ENCODE measurements around the gene TREML1.

The TREML1 gene

DNA sequence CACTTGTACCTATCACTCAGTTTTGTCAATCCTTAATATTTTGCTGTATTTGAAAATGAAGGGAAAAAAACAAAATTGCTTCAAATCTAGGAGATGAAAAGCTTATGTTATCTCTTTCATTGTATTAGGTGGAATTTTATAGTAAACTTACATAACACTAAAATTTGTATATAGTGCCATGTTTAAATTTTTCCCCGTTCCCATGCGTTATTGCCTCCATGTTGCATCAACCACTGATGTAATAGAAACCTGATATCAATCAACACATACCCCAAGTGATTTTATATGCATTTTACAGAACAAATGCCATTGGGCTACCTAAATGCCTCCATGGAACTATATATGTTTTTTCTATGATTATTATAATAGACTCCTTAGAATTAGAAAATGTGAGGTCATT lies 23.5 kb upstream of the TREML1 start:
- DNase-seq (ENCODE audit: low read depth in 2 of 2) = no peak

DNA sequence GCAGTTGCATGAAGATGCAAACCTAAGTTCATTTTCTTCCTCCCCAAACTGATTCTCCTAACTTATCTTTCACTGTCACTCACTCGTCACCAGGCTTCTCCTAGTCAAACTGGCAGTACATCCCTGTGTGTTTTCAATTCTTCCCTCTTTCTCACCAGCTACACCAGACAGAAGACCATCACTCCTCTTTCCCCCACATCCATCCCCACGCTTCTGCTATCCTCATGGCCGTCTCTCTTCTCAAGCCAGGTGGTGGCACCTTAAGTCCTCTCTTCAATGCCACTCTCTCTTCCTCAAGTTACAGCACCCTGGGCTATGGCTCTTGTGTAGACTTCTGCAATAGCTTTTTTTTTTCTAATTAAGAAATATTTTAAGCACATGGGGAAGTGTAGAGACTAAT lies 23.1 kb upstream of the TREML1 start:
- no peak for DNase-seq (ENCODE audit: low read depth in 2 of 2)

DNA sequence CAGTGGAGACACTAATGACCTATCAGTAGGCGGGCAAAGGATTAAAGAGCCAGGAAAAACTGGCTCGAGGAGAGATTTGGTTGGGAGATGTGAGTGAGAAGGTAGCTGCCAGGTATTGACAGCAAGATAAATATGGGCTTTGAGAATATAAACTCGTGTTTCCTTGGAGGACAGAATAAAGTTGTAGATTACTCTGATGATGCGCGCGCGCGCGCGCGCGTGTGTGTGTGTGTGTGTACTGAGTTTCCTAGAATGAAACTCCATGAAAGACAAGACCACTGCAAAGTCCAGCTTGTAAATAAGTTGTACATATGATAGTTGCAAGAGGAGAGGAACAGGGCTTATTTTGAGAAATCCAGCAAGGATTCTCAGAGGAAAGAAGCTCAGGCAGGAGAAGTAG lies 22.0 kb upstream of the TREML1 start:
- DNase-seq (ENCODE audit: low read depth in 2 of 2) = no peak

DNA sequence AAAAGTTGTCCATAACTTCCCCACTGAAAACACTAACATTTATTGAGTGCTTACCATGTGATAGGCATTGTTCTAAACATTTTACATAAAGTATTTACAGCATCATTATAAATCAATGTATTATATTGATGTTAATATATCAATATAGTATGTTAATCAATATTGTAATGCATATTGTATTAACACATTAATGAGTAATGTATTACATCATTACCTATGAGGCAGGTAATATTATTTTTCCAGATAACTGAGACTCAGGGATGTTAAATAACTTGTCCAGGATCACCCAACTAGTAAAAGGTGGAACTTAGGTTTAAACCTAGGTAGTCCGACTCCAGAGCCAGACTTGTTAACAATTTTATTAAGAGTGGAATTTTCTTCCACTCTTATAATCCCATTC lies 20.9 kb upstream of the TREML1 start:
- DNase-seq (ENCODE audit: low read depth in 2 of 2) = no peak

DNA sequence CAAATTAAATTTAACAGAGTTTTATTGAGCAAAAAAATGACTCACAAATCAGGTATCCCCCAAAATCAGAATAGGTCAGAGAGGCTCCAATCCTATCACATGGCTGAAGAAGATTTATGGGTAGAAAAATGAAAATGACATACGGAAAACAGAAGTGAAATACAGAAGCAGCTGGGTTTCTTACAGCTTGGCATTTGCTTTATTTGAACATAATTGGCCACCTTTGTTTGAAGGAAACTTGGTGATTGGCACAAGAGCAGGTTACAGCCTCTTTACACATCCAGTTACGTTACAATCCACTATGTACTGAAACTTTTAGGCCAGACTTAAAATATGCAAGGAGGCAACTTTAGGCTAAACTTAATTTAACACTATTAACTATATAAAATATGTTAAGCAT lies 20.5 kb upstream of the TREML1 start:
- no peak for DNase-seq (ENCODE audit: low read depth in 2 of 2)

DNA sequence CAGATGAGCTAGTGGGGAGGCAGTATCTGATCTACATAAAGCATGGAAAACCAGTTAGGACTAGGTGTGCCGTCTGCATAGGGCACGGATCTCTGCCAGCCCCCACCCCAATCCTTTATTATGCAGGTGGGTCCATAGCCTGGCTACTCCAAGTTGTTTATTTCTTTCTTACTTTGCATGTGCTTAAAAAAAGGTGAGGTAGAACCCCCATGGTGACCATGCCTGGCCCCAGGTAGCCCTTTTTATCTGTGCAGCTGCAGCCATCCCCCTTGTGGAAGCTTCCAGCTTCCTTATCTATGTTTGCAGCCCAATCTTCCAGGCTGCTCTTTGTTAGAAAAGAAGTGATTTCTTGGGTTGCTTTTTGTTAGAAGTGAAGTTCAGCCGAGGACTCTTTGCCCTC lies 17.8 kb upstream of the TREML1 start:
- DNase-seq (ENCODE audit: low read depth in 2 of 2) = no peak

DNA sequence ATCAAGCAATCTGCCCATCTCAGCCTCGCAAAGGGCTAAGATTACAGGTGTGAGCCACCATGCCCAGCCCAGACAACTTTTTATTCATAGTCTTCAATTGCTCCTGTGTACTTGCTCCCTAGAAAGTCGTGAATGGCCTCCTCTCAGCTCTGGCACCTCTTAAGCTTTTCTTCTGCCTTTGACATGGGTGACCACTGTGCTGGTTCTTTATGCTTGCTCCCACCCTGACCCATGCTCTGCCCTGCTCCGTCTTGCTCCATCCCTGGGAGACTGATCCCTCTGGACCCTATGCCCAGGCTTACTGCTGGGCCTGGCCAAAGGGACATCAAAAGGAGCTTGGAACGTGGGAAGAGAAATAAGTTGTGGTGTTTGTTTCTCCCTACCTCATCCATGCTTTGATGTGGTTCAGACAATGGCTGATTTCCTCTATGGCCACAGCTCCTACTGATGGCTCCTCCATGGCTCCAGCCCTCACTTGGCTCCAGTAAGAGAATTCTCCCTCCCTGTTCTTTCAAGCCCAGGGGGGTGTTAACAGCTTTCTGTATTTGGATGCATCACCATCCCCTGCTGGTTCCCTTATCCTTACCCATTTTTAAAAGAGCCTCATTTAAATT lies 16.5 kb upstream of the TREML1 start:
- no peak for DNase-seq (ENCODE audit: low read depth in 2 of 2)

DNA sequence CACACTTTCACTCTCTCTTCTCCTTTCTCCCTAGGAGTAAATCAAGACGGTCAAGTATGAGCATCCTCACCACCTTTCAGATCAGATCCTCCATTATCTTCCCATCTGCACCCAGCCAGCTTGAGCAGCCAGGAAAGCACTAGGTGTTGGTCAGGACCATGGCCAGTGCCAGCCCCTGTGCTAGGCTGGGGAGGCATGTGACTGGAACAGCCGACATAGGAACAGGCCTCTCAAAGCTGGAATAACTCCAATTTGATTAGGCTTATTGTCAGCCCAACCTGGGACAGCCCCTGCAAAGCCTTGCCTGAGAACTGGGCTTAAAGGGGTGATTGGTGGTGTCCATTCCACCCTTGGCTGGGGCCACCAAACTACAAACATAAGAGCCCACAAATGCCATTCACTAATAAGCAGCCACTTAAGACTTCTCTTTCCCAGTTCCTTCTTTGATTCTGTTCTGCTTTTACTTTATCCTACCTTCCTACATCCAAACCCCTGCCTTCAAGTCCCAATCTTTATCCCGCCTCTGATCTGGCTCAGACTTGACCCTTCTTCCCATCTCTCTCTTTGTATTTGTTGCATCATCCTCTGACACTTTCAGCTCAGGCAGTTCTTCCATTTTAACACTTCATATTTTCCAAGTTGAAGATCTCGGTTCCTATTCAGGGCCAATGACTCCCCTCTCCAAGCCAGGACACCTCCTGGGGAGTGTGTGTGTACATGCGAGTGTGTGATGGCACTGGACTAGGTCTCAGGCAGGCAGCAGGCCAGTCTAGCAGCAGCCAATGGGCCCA lies 13.2 kb upstream of the TREML1 start:
- no peak for DNase-seq (ENCODE audit: low read depth in 2 of 2)

DNA sequence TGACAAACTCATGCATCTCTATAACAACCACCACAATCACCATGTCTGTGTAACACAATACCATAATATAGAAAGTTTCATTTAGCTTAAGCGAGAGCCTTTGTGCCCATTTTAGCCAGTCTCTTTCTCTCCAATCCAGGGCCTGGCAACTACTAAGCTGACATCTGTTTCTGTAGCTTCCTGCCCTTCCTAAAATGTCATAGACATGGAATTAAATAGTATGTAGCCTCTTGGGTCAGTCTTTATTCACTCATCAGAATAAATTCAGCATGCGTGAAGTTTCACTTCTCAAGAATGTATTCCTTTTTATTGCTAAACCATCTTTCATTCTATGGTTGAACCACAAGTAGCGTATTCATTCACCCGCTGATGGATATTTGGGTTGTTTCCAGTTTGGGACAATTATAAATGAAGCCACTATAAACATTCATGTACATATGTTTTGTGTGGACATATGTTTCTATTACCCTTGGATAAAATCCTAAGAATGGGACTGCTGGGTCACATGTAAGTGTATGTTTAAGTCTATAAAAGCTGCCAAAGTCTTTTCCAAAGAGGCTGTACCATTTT lies 10.5 kb upstream of the TREML1 start:
- no peak for DNase-seq (ENCODE audit: low read depth in 2 of 2)

DNA sequence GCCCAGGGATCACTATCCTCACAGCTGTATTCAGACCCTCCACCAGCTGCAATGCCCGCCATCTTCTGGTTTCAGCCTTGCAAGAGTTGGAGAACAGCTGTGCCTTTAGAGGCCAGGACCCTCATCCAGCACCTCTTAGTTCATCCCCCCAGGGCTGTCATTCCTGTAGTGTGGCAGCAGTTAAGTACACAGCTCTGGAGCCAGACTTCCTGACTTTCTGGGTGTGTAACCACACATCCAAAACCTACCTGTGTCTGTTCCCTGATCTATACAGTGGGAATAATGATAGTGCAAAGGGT lies 9.2 kb upstream of the TREML1 start:
- no peak for DNase-seq (ENCODE audit: low read depth in 2 of 2)

DNA sequence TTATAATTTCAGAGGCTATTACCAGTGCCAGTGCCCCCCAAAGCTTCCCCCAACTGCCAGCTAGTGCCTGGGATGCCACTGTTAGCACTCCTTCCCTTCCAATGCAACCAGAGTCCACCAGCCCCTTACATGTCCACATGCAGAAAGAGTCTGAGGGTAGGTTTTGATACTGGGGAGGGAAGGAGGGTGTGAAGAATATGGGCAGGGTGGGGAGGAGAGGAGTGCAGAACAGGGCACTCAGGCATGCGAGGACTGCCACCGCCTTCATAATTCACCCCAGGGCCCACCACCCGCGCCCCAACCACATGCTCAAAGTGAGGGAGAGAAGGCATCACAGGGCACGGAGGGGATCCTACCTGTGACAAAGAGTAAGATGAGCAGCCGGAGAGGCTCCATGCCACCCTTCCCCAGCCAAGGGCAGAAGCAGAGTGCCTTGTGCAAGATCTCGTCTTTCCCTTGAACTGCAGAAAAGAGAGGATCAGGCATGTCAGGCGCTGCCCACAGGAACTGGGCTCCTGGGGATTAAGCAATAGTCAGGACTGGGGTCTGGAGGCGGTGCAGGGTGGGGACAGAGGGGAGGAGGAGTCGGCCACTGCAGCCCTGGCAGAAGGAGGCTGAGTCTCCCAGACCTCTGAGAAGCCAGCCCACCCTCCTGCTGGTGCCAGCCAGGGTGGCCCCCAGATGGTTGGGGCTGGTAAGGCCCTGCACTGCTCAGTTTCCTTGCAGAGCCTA lies 8.7 kb upstream of the TREML1 start, which contains the start of gene TREM2:
Gene TREM2, minus strand, starts transcription at position 430 of the 732 bp plus-strand sequence. Its CDS starts 34 bp downstream, at position 396.
- DNase-seq (ENCODE audit: low read depth in 2 of 2) = no peak

DNA sequence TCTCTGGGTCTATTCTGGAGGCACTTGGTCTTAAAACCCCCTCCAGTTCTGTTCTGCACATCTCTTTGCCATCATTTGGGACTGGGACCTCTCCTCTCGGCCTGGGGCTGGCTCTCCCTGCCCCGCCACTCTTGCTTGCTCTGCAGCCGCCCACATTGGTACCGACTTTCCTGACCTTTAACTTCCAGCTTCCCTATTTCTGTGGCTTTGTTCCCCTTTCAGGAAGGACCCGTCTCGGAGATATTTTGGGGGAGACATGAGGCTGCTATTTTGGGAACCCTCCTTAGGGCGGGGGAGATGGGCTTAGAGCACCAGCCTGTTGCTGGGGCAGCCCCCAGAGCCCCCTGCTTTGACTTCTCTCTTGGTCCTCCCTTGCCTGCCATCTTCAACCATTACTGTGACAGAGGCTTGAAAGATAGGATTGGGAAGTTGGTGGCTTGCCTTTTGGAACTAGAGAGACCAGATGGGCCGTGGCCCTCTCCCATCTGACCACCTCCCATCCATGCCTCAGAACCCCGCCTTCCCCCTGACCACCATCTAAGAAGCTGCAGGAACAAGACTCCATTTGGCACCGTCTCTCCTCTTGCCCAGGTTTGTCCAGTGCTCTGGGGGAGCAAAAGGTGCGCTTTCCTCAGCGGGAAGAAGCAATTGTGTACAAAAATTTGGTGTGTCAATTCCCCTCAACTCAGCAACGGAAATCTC lies 7.9 kb upstream of the TREML1 start:
- DNase-seq (ENCODE audit: low read depth in 2 of 2) = no peak

DNA sequence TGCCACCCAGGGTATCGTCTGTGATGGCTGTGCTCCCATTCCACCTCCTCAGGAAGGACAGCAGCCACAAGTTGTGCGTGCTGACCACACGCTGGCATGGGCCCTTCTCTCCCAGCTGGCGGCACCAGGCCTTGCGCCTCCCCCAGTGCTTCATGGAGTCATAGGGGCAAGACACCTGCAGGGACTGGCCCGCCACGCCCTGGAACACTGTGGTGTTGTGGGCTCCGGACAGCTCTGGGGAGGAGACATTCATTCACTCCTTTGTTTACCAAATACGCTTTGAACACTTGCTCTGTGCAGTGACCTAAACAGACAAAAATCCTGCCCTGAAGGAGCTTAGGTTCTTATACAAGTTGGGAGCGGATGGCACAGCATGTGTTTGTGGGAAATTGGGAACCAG lies 7.2 kb upstream of the TREML1 start:
- DNase-seq (ENCODE audit: low read depth in 2 of 2) = no peak

DNA sequence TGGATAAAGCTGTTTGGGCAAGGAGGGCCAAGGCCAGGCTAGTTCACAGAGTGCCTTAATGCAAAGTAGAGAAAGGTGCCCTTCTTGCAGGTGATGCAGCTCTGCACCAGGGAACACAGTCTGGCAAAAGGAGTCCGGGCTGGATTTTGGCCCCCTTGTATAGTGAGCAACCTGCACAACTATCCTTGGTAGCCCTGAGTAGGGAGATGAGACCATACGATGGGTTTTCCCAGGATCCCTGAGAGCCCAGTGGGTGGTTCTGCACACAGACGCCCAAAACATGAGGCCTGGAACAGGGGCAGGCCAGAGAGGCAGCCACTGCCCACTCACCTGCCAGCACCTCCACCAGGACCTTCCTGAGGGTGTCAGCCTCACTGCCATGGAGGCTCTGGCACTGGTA lies 6.8 kb upstream of the TREML1 start:
- no peak for DNase-seq (ENCODE audit: low read depth in 2 of 2)

DNA sequence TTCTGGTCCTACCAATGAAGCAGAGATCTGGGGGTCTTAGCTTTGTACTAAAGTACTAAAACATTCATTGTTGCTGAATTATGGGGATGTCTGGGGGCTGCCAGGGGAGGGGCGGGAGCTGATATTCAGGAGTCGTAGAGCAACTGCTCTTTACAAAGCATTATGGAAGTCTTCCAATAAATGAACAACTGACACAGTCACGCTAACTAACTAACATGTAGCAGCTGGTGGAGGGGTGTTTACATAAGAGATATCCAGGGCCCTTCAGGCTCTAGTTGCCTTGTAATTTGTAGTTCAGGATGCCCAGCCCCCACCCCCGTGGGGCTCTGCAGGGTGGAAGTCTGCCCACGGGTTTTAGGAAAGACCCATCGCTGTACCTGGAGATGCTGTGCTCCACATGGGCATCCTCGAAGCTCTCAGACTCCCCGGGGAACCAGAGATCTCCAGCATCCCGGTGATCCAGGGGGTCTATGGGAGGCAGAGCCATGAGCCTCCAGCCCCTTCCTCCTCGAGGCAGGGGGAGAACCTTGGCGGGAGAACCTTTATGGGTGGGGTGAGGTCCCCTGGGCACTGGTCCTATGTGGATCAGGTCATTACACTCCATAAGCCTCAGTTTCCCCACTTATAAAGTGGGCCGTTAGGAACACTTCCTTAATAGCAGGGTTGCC lies 5.4 kb upstream of the TREML1 start:
- DNase-seq (ENCODE audit: low read depth in 2 of 2) = no peak

DNA sequence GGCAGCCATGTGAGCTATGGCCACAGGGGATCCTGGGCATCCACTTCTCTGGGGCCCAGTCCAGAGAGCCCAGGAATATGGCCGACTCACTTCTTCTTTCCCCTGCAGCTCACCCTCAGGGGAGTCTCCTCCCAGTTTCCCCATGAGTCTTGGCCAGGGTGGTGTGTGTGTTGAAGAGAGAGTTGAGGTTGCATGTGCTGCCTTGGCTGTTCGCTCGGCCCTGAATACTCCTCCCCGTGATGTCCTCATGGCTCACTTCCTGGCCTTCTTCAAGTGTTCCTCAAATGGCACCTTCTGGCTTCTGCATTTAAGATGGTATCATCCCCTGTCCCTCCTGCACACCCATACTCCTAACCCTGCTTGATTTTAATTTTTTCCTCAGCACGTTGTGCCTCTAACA lies 3.2 kb upstream of the TREML1 start:
- no peak for DNase-seq (ENCODE audit: low read depth in 2 of 2)

DNA sequence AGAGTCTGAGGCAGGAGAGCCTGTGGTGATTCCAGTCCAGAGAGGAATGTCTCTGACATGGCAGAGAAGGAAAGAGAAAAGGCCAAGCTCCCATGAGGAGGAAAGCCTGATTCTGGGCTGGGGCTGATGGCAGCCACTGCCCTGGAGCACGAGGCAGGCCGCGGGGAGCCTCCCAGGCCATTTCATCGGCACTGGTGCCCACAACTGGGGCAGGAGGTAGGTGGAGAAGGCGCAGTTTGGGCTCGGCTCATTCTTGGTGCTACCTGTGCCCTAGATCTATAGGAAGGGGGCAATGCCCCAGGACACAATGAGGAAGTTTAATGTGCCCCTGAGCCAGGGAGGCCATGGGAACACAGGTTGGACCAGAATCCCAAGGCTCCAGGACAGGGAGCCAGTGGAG lies 2.6 kb upstream of the TREML1 start:
- no peak for DNase-seq (ENCODE audit: low read depth in 2 of 2)

DNA sequence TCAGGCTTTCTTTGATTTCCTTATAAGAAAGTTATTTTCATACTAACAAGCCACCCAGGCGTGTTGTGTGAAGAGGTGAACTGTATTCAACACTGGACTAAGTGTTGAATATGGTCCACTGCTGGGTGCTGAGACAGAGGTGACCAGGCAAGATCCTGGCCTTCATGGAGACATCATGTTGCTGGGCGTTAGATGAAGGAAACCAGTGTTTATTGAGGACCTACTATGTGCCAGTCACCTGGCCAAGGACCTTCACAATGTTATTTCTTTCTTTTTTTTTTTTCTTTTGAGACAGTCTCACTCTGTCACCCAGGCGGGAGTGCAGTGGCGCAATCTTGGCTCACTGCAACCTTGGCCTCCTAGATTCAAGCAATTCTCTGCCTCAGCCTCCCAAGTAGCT lies 1.9 kb upstream of the TREML1 start:
- DNase-seq (ENCODE audit: low read depth in 2 of 2) = no peak

DNA sequence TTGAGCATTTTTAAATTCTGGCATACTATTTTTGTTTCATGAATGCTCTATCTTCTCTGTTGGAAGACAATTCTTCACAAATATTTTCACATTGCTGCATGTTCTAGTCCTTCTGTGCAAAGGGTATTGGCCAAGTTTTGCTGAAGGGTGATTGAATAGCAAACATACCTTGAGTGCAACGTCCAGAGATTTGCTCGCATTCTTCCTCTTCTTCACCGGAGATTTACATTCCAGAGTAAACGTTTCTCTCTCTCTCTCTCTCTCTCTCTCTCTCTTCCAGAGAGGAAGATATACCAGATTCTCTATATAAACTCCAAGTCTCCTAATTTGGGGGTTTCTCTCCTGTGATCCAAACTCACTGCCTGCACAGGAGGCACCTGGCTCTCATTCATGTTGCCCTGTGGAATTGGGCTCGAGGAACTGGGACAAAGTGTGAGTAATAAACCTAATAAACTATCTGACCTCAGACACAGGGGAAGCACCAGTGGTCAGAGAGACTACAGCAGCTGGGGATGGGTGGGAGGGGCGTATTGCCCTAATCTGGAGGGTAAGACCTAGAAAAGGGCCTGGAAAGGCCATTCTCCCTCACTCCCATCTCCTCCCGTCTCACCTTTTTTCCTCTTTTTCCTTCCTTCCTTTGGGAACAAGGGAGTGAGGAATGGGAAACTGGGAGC lies 1.1 kb upstream of the TREML1 start:
- no peak for DNase-seq (ENCODE audit: low read depth in 2 of 2)

DNA sequence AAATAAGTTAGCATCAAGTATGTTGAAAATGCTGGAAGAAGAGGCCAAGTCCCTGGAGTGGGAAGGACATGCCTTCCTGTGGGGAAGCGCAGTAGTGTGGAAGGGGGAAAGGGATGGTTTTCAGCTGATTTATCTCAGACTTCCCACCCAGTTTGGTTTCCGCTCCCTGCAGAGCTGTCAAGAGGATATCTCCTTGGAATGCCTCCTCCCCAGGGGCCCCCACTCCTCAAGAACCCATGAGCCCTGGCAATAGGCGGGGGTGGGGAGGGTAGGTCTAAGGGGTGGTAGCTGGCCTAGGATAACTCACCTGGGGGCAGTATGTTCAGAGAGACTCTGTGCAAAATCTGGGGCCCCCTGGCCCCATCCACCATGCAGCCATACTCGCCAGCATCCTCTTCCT lies 696 bp downstream of the TREML1 start:
- DNase-seq (ENCODE audit: low read depth in 2 of 2) = no peak

DNA sequence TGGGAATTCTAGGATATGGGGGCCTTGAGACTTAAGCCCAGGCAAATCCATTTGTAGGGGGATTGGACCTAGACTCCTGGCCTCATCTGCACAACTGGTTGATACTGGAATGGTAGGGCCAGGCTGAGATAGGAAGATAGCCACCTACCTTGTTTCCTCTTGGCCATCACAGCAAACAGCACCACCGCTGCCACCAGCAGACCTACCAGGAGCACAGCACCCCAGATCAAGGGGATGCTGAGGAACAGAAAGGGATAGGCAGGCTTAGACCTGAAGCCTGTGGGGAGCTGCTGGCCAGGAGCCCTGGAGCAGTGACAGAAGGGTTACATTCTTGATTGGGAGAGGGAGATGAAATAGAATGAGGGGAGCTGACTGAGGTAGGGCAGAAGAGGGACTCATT lies 3.5 kb downstream of the TREML1 start:
- DNase-seq (ENCODE audit: low read depth in 2 of 2) = no peak

Measured in fibroblast of skin of left quadriceps (primary cell).